ENCODE results near the gene MTCL1. TPM values are rescaled to one million over a fixed set of nuclear protein-coding genes. Genes with fewer than 3 reads are reported as not detected.
A peak's percentile ranks its signal among the peaks of the same experiment; 100 is the strongest.

MTCL1 gene
- total RNA-seq, 1 experiment from 2014 or later, result 22.7 TPM

DNA sequence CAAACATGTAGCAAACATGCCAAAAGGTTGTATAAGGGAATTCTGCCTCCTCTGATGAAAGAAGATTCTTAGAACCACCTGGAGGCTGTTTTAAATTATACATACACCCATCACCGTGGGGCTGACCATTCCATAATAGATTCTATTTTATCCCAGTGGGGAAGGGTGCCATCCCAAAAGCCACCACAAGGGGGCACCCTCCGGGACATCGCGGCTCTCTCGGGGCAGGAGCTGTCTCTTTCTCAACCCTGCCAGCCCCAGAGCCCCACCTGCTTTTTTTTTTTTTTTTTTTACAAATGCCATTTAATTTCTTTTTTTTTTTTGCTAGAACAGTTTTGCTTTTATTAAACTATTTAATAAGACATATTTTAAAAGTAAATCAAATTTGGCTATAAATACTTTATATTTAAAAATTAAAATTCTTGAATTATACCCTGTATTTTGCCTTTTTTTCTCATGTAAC is 8.6 kb upstream of the MTCL1 start:
- H3K9me3 ChIP-seq (ENCODE audit: control insufficient read depth in 1 of 2, insufficient read depth in 1 of 2, low read depth in 1 of 2, low read length in 2 of 2), result no peaks in the 10 kb centered on the region
- RAD21 ChIA-PET (ENCODE audit: low non-redundant PET in 1 of 2, low total read pairs in 2 of 2, uncharacterized antibody in 2 of 2, unreplicated experiment in 2 of 2), result interaction anchor here in 1 of 2 experiments (0.7 kb wide), 1 partner anchor 21 kb away, joined by 4 read pairs; no protein-coding TSS in a partner anchor
- CTCF ChIA-PET, result interaction anchor here (0.6 to 2.3 kb wide), 11 partner anchors 9 to 291 kb away, joined by 3 to 21 read pairs (median 4); partner anchors contain the start of gene MTCL1

More for the DNA sequence above, 8.6 kb upstream of the MTCL1 start:
- no peaks in the 10 kb centered on the region for H3K36me3 ChIP-seq (ENCODE audit: control insufficient read depth in 1 of 2, insufficient read depth in 2 of 2, low read length in 2 of 2)
- H3K27ac ChIP-seq (ENCODE audit: low read depth, low read length), result no peak overlapping the region
- H3K9ac ChIP-seq (ENCODE audit: low read length), result no peak overlapping the region
- peak; percentile 74 for TF ChIP-seq RAD21 (IDR thresholded peaks at IDR 0.05; ENCODE audit: low read depth)
- peak; percentile 68 to 85 (median 85) for TF ChIP-seq CTCF (IDR thresholded peaks at IDR 0.05 in 2 of 3, conservative IDR thresholded peaks at IDR 0.05 in 1 of 3; ENCODE audit: borderline replicate concordance in 1 of 3, insufficient read depth in 1 of 3, low read depth in 2 of 3, low read length in 2 of 3)
- no peak for TF ChIP-seq SRF (IDR thresholded peaks at IDR 0.05; ENCODE audit: low read depth)
- TF ChIP-seq ZNF274 (IDR thresholded peaks at IDR 0.05; ENCODE audit: low read depth, low read length), result no peak
- peak; percentile 23 for DNase-seq (ENCODE audit: low read depth, low spot score)
- ATAC-seq, result peak; percentile 96
- no peak overlapping the region for H3K4me2 ChIP-seq (ENCODE audit: low read length)
- no peaks in the 10 kb centered on the region for H3K9me2 ChIP-seq (ENCODE audit: insufficient read depth)
- BruUV-seq (replicated peaks), result no TSS peak
- no peaks in the 10 kb centered on the region for H4K20me1 ChIP-seq (ENCODE audit: insufficient read depth)
- POLR2A ChIA-PET, result no interaction called here
- no peaks in the 10 kb centered on the region for H3K27me3 ChIP-seq (ENCODE audit: insufficient read depth, low read length)
- H3K4me3 ChIP-seq (replicated peaks in 1 of 2; ENCODE audit: low read depth in 1 of 2, low read length in 2 of 2), result no peak overlapping the region
- no peaks in the 10 kb centered on the region for H3K79me2 ChIP-seq (ENCODE audit: insufficient read depth, low read length)
- peak overlapping the region; percentile 96 for H2AFZ ChIP-seq (ENCODE audit: low read depth, low read length, poor library complexity, severe bottlenecking)
- peaks cover 2 to 8% of the 10 kb centered on the region in 2 experiments; a peak in 2 of 4 replicates for H3K4me1 ChIP-seq (ENCODE audit: control insufficient read depth in 1 of 2, insufficient read depth in 2 of 2, low read length in 2 of 2)
- intact Hi-C loops (cut with micrococcal nuclease), result loop anchor here (1.0 to 10.0 kb wide), 3 partner anchors 98 to 361 kb away; no protein-coding TSS in a partner anchor

Data from HCT116 (cell line).